GM18870 (cell line): ENCODE results near the gene LOXHD1.

Experiments used
- ATAC-seq: cut with Tn5 transposase; IDR thresholded peaks from one replicate; pipeline ENCODE4 v1.9.1; 2021; ENCODE audit warnings: moderate library complexity; ENCODE audit not compliant: unreplicated experiment

Gene LOXHD1

GRCh38 chr18:46672062-46672970, 15.3 kb upstream of the LOXHD1 start:
- ATAC-seq = no peak

- ATAC-seq = no peak
Measured at GRCh38 chr18:46668694-46669093, 11.7 kb upstream of the LOXHD1 start.

- ATAC-seq = no peak
Measured at GRCh38 chr18:46668135-46668534, 11.1 kb upstream of the LOXHD1 start.

- ATAC-seq = no peak
Measured at GRCh38 chr18:46663539-46663938, 6.5 kb upstream of the LOXHD1 start.

- ATAC-seq = no peak
Measured at GRCh38 chr18:46660957-46661749, 4.1 kb upstream of the LOXHD1 start.

GRCh38 chr18:46659484-46659883, 2.5 kb upstream of the LOXHD1 start:
- no peak for ATAC-seq

GRCh38 chr18:46656326-46657114, 500 bp downstream of the LOXHD1 start:
- ATAC-seq = no peak

GRCh38 chr18:46652372-46652771, 4.6 kb downstream of the LOXHD1 start:
- ATAC-seq = no peak

GRCh38 chr18:46650681-46651080, 6.3 kb downstream of the LOXHD1 start:
- no peak for ATAC-seq

GRCh38 chr18:46649071-46649862, 7.8 kb downstream of the LOXHD1 start:
- no peak for ATAC-seq

- no peak for ATAC-seq
Measured at GRCh38 chr18:46646468-46646867, 10.6 kb downstream of the LOXHD1 start.

- no peak for ATAC-seq
Measured at GRCh38 chr18:46642561-46642960, 14.5 kb downstream of the LOXHD1 start.

GRCh38 chr18:46641917-46642316, 15.1 kb downstream of the LOXHD1 start:
- no peak for ATAC-seq

GRCh38 chr18:46639386-46639785, 17.6 kb downstream of the LOXHD1 start:
- no peak for ATAC-seq

- no peak for ATAC-seq
Measured at GRCh38 chr18:46636040-46636630, 20.9 kb downstream of the LOXHD1 start.

GRCh38 chr18:46632401-46633071, 24.5 kb downstream of the LOXHD1 start:
- no peak for ATAC-seq

- ATAC-seq = no peak
Measured at GRCh38 chr18:46630991-46631390, 26.0 kb downstream of the LOXHD1 start.

GRCh38 chr18:46630160-46630559, 26.9 kb downstream of the LOXHD1 start:
- no peak for ATAC-seq

GRCh38 chr18:46629361-46629760, 27.7 kb downstream of the LOXHD1 start:
- ATAC-seq = no peak
